Skin of body (tissue), 2 donors: ENCODE measurements around the gene BSDC1. TPM values are rescaled to one million over a fixed set of nuclear protein-coding genes. Genes with fewer than 3 reads are reported as not detected.
"Not testable (repeated sequence)": the region's sequence is repeated elsewhere in the genome, so short reads cannot be mapped to it uniquely, and the experiment has no call there.

Experiments
- DNase-seq: peaks from one replicate; lab custom pipeline; 2025; lab: John Stamatoyannopoulos, UW
- total RNA-seq: library from RNA; depleted of rRNA; stranded (reverse); fragments of >200 nt; gene quantifications from one replicate; pipeline ENCODE4 v1.2.3, GENCODE V29; 2014

BSDC1 gene
- total RNA-seq: 49.8 TPM

GRCh38 chr1:32394141-32394889 is at the start of gene BSDC1:
TSS of gene BSDC1 (minus strand) at chr1:32394441. CDS start at chr1:32394414, 27 bp downstream.
- DNase-seq: peak; percentile 99

GRCh38 chr1:32441467-32441866 is 47.2 kb upstream of the BSDC1 start:
- DNase-seq: not testable (repeated sequence)

- DNase-seq: not testable (repeated sequence)
These were observed 44.5 kb upstream of the BSDC1 start for GRCh38 chr1:32438777-32439176.

GRCh38 chr1:32438136-32438535 is 43.9 kb upstream of the BSDC1 start:
- no peak for DNase-seq

- DNase-seq: no peak
These were observed 37.6 kb upstream of the BSDC1 start for GRCh38 chr1:32431736-32432400.

- no peak for DNase-seq
These were observed 33.2 kb upstream of the BSDC1 start for GRCh38 chr1:32427264-32427963.

- DNase-seq: no peak
These were observed 32.4 kb upstream of the BSDC1 start for GRCh38 chr1:32426489-32427255.

GRCh38 chr1:32421775-32422174 is 27.5 kb upstream of the BSDC1 start:
- DNase-seq: no peak

GRCh38 chr1:32414186-32414886 is 20.1 kb upstream of the BSDC1 start:
- no peak for DNase-seq

GRCh38 chr1:32413507-32414185 is 19.4 kb upstream of the BSDC1 start:
- DNase-seq: no peak

- no peak for DNase-seq
These were observed 17.0 kb upstream of the BSDC1 start for GRCh38 chr1:32411261-32411660.

GRCh38 chr1:32406629-32407111 is 12.4 kb upstream of the BSDC1 start:
- no peak for DNase-seq

- no peak for DNase-seq
These were observed 11.6 kb upstream of the BSDC1 start for GRCh38 chr1:32405672-32406467.

- DNase-seq: no peak
These were observed 10.7 kb upstream of the BSDC1 start for GRCh38 chr1:32404946-32405345.

GRCh38 chr1:32400876-32401631 is 6.8 kb upstream of the BSDC1 start:
- DNase-seq: peak; percentile 68

- no peak for DNase-seq
These were observed 5.6 kb upstream of the BSDC1 start for GRCh38 chr1:32399843-32400242.

GRCh38 chr1:32398401-32398800 is 4.2 kb upstream of the BSDC1 start:
- DNase-seq: no peak

GRCh38 chr1:32396524-32396923 is 2.3 kb upstream of the BSDC1 start:
- DNase-seq: not testable (repeated sequence)
